H9 (cell line): Measurements from ENCODE around the gene OXER1. TPM values are rescaled to one million over a fixed set of nuclear protein-coding genes. Genes with fewer than 3 reads are reported as not detected.

Experiments
- DNase-seq: peaks from one replicate; pipeline ENCODE4 v3.0.0-alpha.2; 2017
- H2AFZ ChIP-seq: one replicate; pipeline ENCODE4 v1.6.1; 2013; ENCODE audit warnings: mild to moderate bottlenecking, low read length, control low read depth, moderate library complexity
- H2AK5ac ChIP-seq: 2 replicates; pipeline ENCODE4 v1.6.1; 2013; ENCODE audit warnings: low read length, control low read depth, mixed read lengths; ENCODE audit not compliant: insufficient read length
- H2BK120ac ChIP-seq: one replicate; pipeline ENCODE4 v1.6.1; 2013; ENCODE audit warnings: low read depth, mild to moderate bottlenecking, low read length, control low read depth, inconsistent platforms; ENCODE audit not compliant: poor library complexity, severe bottlenecking
- H2BK12ac ChIP-seq: 2 replicates; pipeline ENCODE4 v1.6.1; 2013; ENCODE audit warnings: low read length, control low read depth, mixed read lengths, low read depth; ENCODE audit not compliant: insufficient read length
- H2BK15ac ChIP-seq: 2 replicates; pipeline ENCODE4 v1.6.1; 2013; ENCODE audit warnings: low read depth, low read length, control low read depth
- H2BK20ac ChIP-seq: one replicate; pipeline ENCODE4 v1.6.1; 2013; ENCODE audit warnings: low read depth, mild to moderate bottlenecking, low read length, control low read depth, inconsistent platforms; ENCODE audit not compliant: poor library complexity, severe bottlenecking
- H2BK5ac ChIP-seq: 2 replicates; pipeline ENCODE4 v1.6.1; 2013; ENCODE audit warnings: low read length, control low read depth, mixed read lengths; ENCODE audit not compliant: insufficient read length
- H3K14ac ChIP-seq: 2 replicates; pipeline ENCODE4 v1.6.1; 2013; ENCODE audit warnings: low read length, control low read depth; ENCODE audit not compliant: insufficient read depth
- H3K18ac ChIP-seq: 2 replicates; pipeline ENCODE4 v1.6.1; 2013; ENCODE audit warnings: low read depth, mild to moderate bottlenecking, mixed read lengths, low read length, control low read depth; ENCODE audit not compliant: insufficient read length
- H3K23ac ChIP-seq: 2 replicates; pipeline ENCODE4 v1.6.1; 2013; ENCODE audit warnings: low read length, control low read depth, mixed read lengths, low read depth; ENCODE audit not compliant: insufficient read length
- H3K23me2 ChIP-seq: 2 replicates; pipeline ENCODE4 v1.6.1; 2013; ENCODE audit warnings: low read depth, mild to moderate bottlenecking, mixed read lengths, low read length, control low read depth; ENCODE audit not compliant: insufficient read length, poor library complexity, severe bottlenecking
- H3K27ac ChIP-seq: 2 replicates; pipeline ENCODE4 v1.5.1; 2013; ENCODE audit warnings: low read length, control low read depth, mixed read lengths, low read depth; ENCODE audit not compliant: insufficient read length
- H3K27me3 ChIP-seq: 2 replicates; pipeline ENCODE4 v1.6.1; 2013; ENCODE audit warnings: low read length, control low read depth, inconsistent platforms; ENCODE audit not compliant: insufficient read depth
- H3K4ac ChIP-seq: 2 replicates; pipeline ENCODE4 v1.6.1; 2013; ENCODE audit warnings: low read depth, mild to moderate bottlenecking, control low read depth, inconsistent platforms, low read length, moderate library complexity
- H3K4me1 ChIP-seq: 2 replicates; pipeline ENCODE4 v1.6.1; 2013; ENCODE audit warnings: low read length, control low read depth, inconsistent platforms; ENCODE audit not compliant: insufficient read depth
- H3K4me2 ChIP-seq: 2 replicates; pipeline ENCODE4 v1.6.1; 2013; ENCODE audit warnings: low read length, control low read depth, mixed read lengths; ENCODE audit not compliant: insufficient read length, insufficient read depth
- H3K56ac ChIP-seq: 2 replicates; pipeline ENCODE4 v1.6.1; 2013; ENCODE audit warnings: low read depth, mild to moderate bottlenecking, mixed read lengths, low read length, control low read depth; ENCODE audit not compliant: insufficient read length
- H3K79me1 ChIP-seq: 2 replicates; pipeline ENCODE4 v1.6.1; 2013; ENCODE audit warnings: low read depth, mild to moderate bottlenecking, moderate library complexity, low read length, control low read depth, inconsistent platforms; ENCODE audit not compliant: insufficient read depth, poor library complexity, severe bottlenecking
- H3K79me2 ChIP-seq: 2 replicates; pipeline ENCODE4 v1.6.1; 2013; ENCODE audit warnings: low read length, control low read depth, inconsistent platforms; ENCODE audit not compliant: insufficient read depth
- H3K9ac ChIP-seq: 2 replicates; pipeline ENCODE4 v1.6.1; 2013; ENCODE audit warnings: low read length, control low read depth, mixed read lengths; ENCODE audit not compliant: insufficient read length; ENCODE audit errors: extremely low read depth
- H3K9me3 ChIP-seq: one replicate; pipeline ENCODE4 v1.6.1; 2013; ENCODE audit warnings: low read depth, low read length, inconsistent platforms; ENCODE audit not compliant: control insufficient read depth
- H3T11ph ChIP-seq: one replicate; pipeline ENCODE4 v1.6.1; 2013; ENCODE audit warnings: mild to moderate bottlenecking, low read length, control low read depth, inconsistent platforms
- H4K20me1 ChIP-seq: one replicate; pipeline ENCODE4 v1.6.1; 2013; ENCODE audit not compliant: control insufficient read depth, insufficient read length, insufficient read depth
- H4K5ac ChIP-seq: 2 replicates; pipeline ENCODE4 v1.6.1; 2013; ENCODE audit warnings: low read depth, mild to moderate bottlenecking, mixed read lengths, low read length, control low read depth; ENCODE audit not compliant: insufficient read length
- H4K8ac ChIP-seq: replicated peaks from 2 replicates; pipeline ENCODE4 v1.6.1; 2013; ENCODE audit warnings: low read length, control low read depth, mixed read lengths, low read depth; ENCODE audit not compliant: insufficient read length
- H4K91ac ChIP-seq: 2 replicates; pipeline ENCODE4 v1.6.1; 2013; ENCODE audit warnings: low read depth, mild to moderate bottlenecking, moderate library complexity, mixed read lengths, low read length, control low read depth; ENCODE audit not compliant: insufficient read length
- H3K27ac Mint-ChIP-seq, 3 experiments: 2 replicates in 2 of 3; 3 replicates in 1 of 3; pipeline ENCODE4 v1.8.0; 2020 to 2021; ENCODE audit warnings: mixed read lengths in 3 of 3, mild to moderate bottlenecking in 1 of 3, moderate library complexity in 1 of 3
- H3K27me3 Mint-ChIP-seq: 2 replicates; pipeline ENCODE4 v1.8.0; 2021; ENCODE audit warnings: low read depth, mild to moderate bottlenecking, moderate library complexity, mixed read lengths
- H3K36me3 Mint-ChIP-seq, 3 experiments: 2 replicates in 2 of 3; 3 replicates in 1 of 3; pipeline ENCODE4 v1.8.0; 2020 to 2021; ENCODE audit warnings: low read depth in 3 of 3, mixed read lengths in 3 of 3; ENCODE audit not compliant: insufficient read depth in 1 of 3
- H3K4me1 Mint-ChIP-seq, 2 experiments: 2 replicates each; pipeline ENCODE4 v1.8.0; 2020; ENCODE audit warnings: mixed read lengths in 2 of 2
- H3K4me3 Mint-ChIP-seq, 2 experiments: 2 replicates in 1 of 2; 3 replicates in 1 of 2; pipeline ENCODE4 v1.8.0; 2020 to 2021; ENCODE audit warnings: mild to moderate bottlenecking in 2 of 2, mixed read lengths in 2 of 2, moderate library complexity in 1 of 2
- H3K9me3 Mint-ChIP-seq, 2 experiments: 2 replicates in 1 of 2; 3 replicates in 1 of 2; pipeline ENCODE4 v1.8.0; 2020; ENCODE audit warnings: mild to moderate bottlenecking in 2 of 2, mixed read lengths in 2 of 2, moderate library complexity in 1 of 2
- CTCF ChIP-seq: fragments of 200-600 bp; sonication (generic); conservative IDR thresholded peaks from 3 replicates; pipeline ENCODE4 v1.8.0; 2021; ENCODE audit warnings: antibody characterized with exemption, mild to moderate bottlenecking
- WGBS: extraction: QIAGEN DNeasy Blood & Tissue Kit; methylation state at CpG from one replicate; pipeline ENCODE4 v1.1.7; 2013; ENCODE audit warnings: missing lambda C conversion rate, low lambda C conversion rate, mixed read lengths; ENCODE audit not compliant: insufficient read length; ENCODE audit errors: extremely low coverage; 5-methylcytosine and 5-hydroxymethylcytosine counted together
- total RNA-seq: library from RNA; stranded (reverse); gene quantifications from 2 replicates; pipeline ENCODE4 v1.2.1, GENCODE V29; 2021

Gene OXER1
- total RNA-seq, 1 experiment from 2014 or later = 1.6 TPM

- Histone ChIP-seq H3K23ac (no peak overlapping the region), H2BK15ac (no peak overlapping the region), H3K27ac (no peak overlapping the region), H2BK5ac (no peak overlapping the region), H3K4me1 (no peaks in the 10 kb centered on the region), H2AK5ac (no peak overlapping the region), H3K23me2 (peaks cover 6% of the 10 kb centered on the region), H2BK20ac (no peak overlapping the region), H4K20me1 (no peaks in the 10 kb centered on the region), H4K8ac (no peak overlapping the region), H4K5ac (no peak overlapping the region), H3K56ac (no peak overlapping the region), H3K79me2 (no peaks in the 10 kb centered on the region), H4K91ac (no peak overlapping the region), H3K27me3 (0 out of 2 replicates have a peak, but pooled peaks cover 2% of the 10 kb centered on the region), H3K9me3 (no peaks in the 10 kb centered on the region), H2BK12ac (no peak overlapping the region), H3K4ac (no peak overlapping the region), H3K4me2 (peak overlapping the region; percentile 46), H3K9ac (peak overlapping the region; percentile 68), H3K18ac (peak overlapping the region; percentile 91), H3K14ac (peak overlapping the region; percentile 83), H2AFZ (no peak overlapping the region), H2BK120ac (no peak overlapping the region), H3K79me1 (no peaks in the 10 kb centered on the region), H3T11ph (no peak overlapping the region)
- WGBS = no CpG with 5 or more reads among the region's 83 CpGs
- peak overlapping the region; percentile 97 to 98 (median 97) for H3K27ac Mint-ChIP-seq
- peaks cover 0 to 12% (median 2%) of the 10 kb centered on the region in 3 experiments; a peak in 3 of 7 replicates for H3K36me3 Mint-ChIP-seq
- H3K9me3 Mint-ChIP-seq = peaks cover 10 to 13% of the 10 kb centered on the region in 2 experiments; a peak in 4 of 5 replicates
- TF ChIP-seq CTCF = no peak
- peak; percentile 92 for DNase-seq
- peak overlapping the region; percentile 89 to 95 for H3K4me3 Mint-ChIP-seq
- peaks cover 15% of the 10 kb centered on the region for H3K27me3 Mint-ChIP-seq
- peaks cover 18 to 21% of the 10 kb centered on the region in 2 experiments for H3K4me1 Mint-ChIP-seq
Observed at GRCh38 chr2:42810121-42810970, 46.4 kb upstream of the OXER1 start.
